Activated T-helper 1 cell treated with anti-CD3 and anti-CD28 coated beads, Interleukin-12 subunit alpha, Interleukin-12 subunit beta, Interleukin-2, Interleukin-4 antibody, amounts not matched to agents 30 ng/mL and 10 ng/mL and 1 ng/mL, durations not matched to agents 14 hours and 24 hours and 36 hours (primary cell): ENCODE measurements around the gene ARHGAP21. TPM values are rescaled to one million over a fixed set of nuclear protein-coding genes. Genes with fewer than 3 reads are reported as not detected.

ENCODE experiments used
- DNase-seq: peaks from one replicate; pipeline ENCODE4 v3.0.0; 2021; ENCODE audit warnings: low spot score
- H3K27ac Mint-ChIP-seq: one replicate; pipeline ENCODE4 v1.8.0; 2021; ENCODE audit warnings: mild to moderate bottlenecking, mixed read lengths
- H3K27me3 Mint-ChIP-seq: one replicate; pipeline ENCODE4 v1.8.0; 2022; ENCODE audit warnings: mild to moderate bottlenecking, moderate library complexity, mixed read lengths; ENCODE audit not compliant: insufficient read depth
- H3K36me3 Mint-ChIP-seq: one replicate; pipeline ENCODE4 v1.8.0; 2021; ENCODE audit warnings: low read depth, mixed read lengths
- H3K4me1 Mint-ChIP-seq: one replicate; pipeline ENCODE4 v1.8.0; 2021; ENCODE audit warnings: low read depth, mixed read lengths
- H3K4me3 Mint-ChIP-seq: one replicate; pipeline ENCODE4 v1.8.0; 2021; ENCODE audit warnings: mild to moderate bottlenecking, moderate library complexity, mixed read lengths
- H3K9me3 Mint-ChIP-seq: one replicate; pipeline ENCODE4 v1.8.0; 2021; ENCODE audit warnings: mixed read lengths
- intact Hi-C: fragments of 100-400 bp; cut with micrococcal nuclease; formaldehyde crosslinking; loops from one replicate; pipeline ENCODE4 v1.15.1; 2024
- total RNA-seq: library from RNA; stranded (reverse); gene quantifications from 2 replicates; pipeline ENCODE4 v1.2.3, GENCODE V29; 2022

ARHGAP21 gene
- total RNA-seq, 1 donor from 2014 or later, result 51.1 TPM

- intact Hi-C loops, result no loop called here
- H3K4me1 Mint-ChIP-seq, result peaks cover 5% of the 10 kb centered on the region
- no peak overlapping the region for H3K27ac Mint-ChIP-seq
- H3K27me3 Mint-ChIP-seq, result peaks cover 13% of the 10 kb centered on the region
- no peak overlapping the region for H3K4me3 Mint-ChIP-seq
- no peak for DNase-seq
- H3K36me3 Mint-ChIP-seq, result no peaks in the 10 kb centered on the region
- no peaks in the 10 kb centered on the region for H3K9me3 Mint-ChIP-seq
Measured at GRCh38 chr10:24569828-24570657, 153.6 kb downstream of the ARHGAP21 start.

DNA sequence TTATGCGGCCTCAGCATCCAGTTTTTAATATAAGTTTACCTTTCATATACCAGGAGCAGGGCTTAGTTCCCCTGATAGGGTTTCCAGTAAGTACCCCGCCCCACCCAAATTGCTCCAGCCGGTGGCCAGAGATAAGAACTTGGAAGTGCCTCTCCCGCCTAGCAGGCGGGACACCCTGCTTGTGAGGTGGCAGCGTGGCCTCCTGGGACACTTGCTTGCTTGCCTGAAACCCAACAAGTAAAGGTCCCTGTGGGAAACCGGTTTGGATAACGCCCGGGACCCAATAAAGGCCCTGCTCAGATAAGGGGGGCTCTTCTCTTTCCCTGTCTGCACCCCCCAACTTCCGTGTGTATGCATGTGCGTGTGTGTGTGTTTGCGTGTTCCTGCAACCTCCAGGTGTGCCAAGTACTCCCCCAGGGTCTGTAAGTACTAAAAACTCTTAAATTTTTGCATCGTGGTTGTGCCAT is 154.3 kb downstream of the ARHGAP21 start:
- intact Hi-C loops, result no loop called here
- peaks cover 14% of the 10 kb centered on the region for H3K27me3 Mint-ChIP-seq
- H3K9me3 Mint-ChIP-seq, result no peaks in the 10 kb centered on the region
- H3K27ac Mint-ChIP-seq, result no peak overlapping the region
- no peak overlapping the region for H3K4me3 Mint-ChIP-seq
- DNase-seq, result no peak
- no peaks in the 10 kb centered on the region for H3K4me1 Mint-ChIP-seq
- no peaks in the 10 kb centered on the region for H3K36me3 Mint-ChIP-seq

GRCh38 chr10:24568042-24568441 is 155.6 kb downstream of the ARHGAP21 start:
- no peak overlapping the region for H3K27ac Mint-ChIP-seq

DNA sequence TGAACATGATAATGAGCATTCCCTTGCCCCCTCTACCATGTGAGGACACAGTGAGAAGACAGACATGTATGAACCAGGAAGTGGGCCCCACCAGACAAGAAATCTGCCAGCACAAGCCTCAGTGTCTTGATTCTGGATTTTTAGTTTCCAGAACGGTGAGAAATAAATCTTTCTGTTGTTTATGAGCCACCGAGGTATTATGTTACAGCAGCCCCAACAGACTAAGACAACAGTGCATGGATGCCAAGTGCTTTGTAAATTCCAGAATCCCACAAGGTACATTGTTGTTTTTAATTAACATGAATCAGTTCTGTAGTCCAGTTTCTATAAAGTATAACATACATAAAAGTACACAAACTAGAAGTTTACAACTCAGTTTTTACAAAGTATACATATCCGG is 162.2 kb downstream of the ARHGAP21 start:
- Mint-ChIP-seq H3K27ac (no peak overlapping the region), H3K9me3 (no peaks in the 10 kb centered on the region), H3K4me3 (no peak overlapping the region), H3K36me3 (no peaks in the 10 kb centered on the region), H3K4me1 (peaks cover 6% of the 10 kb centered on the region), H3K27me3 (peaks cover 10% of the 10 kb centered on the region)
- intact Hi-C loops, result no loop called here
- no peak for DNase-seq

More at GRCh38 chr10:24568042-24568441, 155.6 kb downstream of the ARHGAP21 start:
- DNase-seq, result no peak
- H3K27me3 Mint-ChIP-seq, result peaks cover 18% of the 10 kb centered on the region
- no peak overlapping the region for H3K4me3 Mint-ChIP-seq
- intact Hi-C loops, result no loop called here
- H3K9me3 Mint-ChIP-seq, result no peaks in the 10 kb centered on the region
- no peaks in the 10 kb centered on the region for H3K36me3 Mint-ChIP-seq
- H3K4me1 Mint-ChIP-seq, result no peaks in the 10 kb centered on the region

DNA sequence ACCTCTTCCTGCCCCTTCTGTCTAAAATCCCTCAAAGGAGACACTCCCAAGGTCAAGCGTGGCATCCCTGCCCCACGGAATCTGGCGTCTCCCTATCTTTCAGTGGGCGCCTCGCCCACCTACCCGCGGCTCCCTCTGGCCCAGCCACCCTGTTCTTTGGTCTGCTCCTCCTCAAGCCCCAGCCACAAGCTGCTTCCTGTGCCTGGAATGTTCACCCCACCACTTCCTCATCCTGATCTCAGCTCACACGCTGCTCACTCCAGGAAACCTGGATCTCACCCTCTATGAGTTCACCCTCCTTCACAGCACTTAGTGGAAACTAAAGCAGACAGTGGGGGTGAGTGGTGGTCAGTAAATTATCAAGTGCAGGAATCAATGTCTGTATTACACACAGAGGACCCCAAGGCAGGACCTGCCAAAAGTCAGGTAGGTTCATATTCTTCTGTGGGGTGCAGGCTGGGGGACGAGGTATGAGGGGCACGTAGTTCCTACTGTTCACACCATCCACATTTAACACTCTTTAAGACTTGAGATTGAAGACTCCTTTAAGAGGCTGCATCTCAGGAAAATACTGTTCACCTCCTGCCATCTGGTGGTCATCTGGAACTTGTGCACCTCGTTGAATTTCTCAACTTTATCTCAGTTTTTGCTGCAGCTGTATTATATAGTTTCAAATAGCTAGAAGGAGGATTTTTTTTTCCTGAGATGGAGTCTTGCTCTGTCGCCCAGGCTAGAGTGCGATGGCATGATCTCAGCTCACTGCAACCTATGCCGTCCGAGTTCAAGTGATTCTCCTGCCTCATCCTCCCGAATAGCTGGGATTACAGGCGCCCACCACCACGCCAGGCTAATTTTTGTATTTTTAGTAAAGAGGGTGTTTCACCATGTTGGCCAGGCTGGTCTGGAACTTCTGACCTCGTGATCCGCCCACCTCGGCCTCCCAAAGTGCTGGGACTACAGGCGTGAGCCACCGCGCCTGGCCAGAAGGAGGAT is 166.6 kb downstream of the ARHGAP21 start:
- Mint-ChIP-seq H3K27me3 (peaks cover 2% of the 10 kb centered on the region), H3K9me3 (no peaks in the 10 kb centered on the region), H3K27ac (no peak overlapping the region), H3K4me1 (peaks cover 6% of the 10 kb centered on the region), H3K4me3 (no peak overlapping the region), H3K36me3 (no peaks in the 10 kb centered on the region)
- no peak for DNase-seq
- intact Hi-C loops, result loop anchor here (1.0 to 2.0 kb wide), 3 partner anchors 38 to 1398 kb away; no protein-coding TSS in a partner anchor

DNA sequence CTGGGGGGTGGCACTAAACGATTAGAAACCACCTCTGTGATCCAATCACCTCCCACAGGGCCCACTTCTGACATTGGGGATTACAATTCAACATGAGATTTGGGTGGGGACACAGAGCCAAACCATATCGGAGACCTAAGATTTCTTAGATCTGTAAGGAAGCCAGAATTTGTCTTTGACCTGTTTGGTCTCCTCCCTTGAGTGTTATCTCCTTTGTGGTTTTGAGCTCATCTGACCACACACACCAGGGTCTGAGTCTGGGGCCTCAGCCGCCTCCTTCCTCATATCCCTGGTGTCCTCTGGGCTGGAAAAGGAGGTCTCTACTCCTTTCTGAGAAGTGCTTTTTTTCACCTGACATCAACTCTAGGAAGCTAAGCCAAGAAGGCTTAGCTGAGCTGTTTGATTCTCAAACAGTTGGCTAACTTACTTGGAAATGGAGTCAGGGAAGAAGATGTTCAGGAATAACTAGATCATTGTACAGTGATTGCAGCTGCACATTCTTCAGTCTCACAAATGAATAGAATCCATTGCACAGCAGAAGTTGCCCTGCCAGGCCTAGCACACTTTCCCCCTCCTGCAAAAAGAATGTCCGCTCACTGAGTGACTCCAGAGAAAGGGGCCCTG is 167.4 kb downstream of the ARHGAP21 start:
- no peaks in the 10 kb centered on the region for H3K36me3 Mint-ChIP-seq
- peaks cover 6% of the 10 kb centered on the region for H3K4me1 Mint-ChIP-seq
- DNase-seq, result no peak
- no peak overlapping the region for H3K4me3 Mint-ChIP-seq
- peaks cover 1% of the 10 kb centered on the region for H3K27me3 Mint-ChIP-seq
- intact Hi-C loops, result loop anchor here (2.0 kb wide), 1 partner anchor 1397 kb away; no protein-coding TSS in a partner anchor
- H3K9me3 Mint-ChIP-seq, result no peaks in the 10 kb centered on the region
- no peak overlapping the region for H3K27ac Mint-ChIP-seq

DNA sequence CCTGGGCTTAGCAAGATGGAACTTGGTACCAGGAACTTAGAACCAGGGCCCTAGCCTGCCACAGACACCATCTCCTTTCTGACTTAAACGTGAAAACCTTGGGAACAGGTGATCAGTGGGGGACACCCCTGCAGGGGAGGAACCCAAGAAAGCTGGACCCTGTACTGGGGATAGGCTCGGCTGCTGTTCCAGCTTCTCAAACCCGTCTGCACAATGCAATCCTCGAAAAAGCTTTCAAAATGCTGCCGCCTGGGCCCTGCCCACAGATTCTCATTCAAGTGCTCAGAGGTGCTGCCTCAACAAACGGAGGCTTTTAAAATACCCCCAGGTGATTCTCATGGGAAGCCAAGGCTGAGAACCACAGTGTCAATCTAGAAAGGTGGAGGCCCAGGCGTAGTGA is 169.7 kb downstream of the ARHGAP21 start:
- H3K27ac Mint-ChIP-seq, result no peak overlapping the region

GRCh38 chr10:24553051-24553612 is 170.6 kb downstream of the ARHGAP21 start:
- intact Hi-C loops, result no loop called here

More for the DNA sequence above, 169.7 kb downstream of the ARHGAP21 start:
- Mint-ChIP-seq H3K36me3 (no peaks in the 10 kb centered on the region), H3K4me3 (no peak overlapping the region), H3K27me3 (no peaks in the 10 kb centered on the region), H3K9me3 (no peaks in the 10 kb centered on the region), H3K4me1 (peaks cover 6% of the 10 kb centered on the region)
- DNase-seq, result no peak
- intact Hi-C loops, result no loop called here

GRCh38 chr10:24552346-24553016 is 171.2 kb downstream of the ARHGAP21 start:
- DNase-seq, result no peak
- H3K36me3 Mint-ChIP-seq, result no peaks in the 10 kb centered on the region
- no peak overlapping the region for H3K4me3 Mint-ChIP-seq
- H3K4me1 Mint-ChIP-seq, result peaks cover 6% of the 10 kb centered on the region
- no peak overlapping the region for H3K27ac Mint-ChIP-seq
- H3K9me3 Mint-ChIP-seq, result no peaks in the 10 kb centered on the region
- no peaks in the 10 kb centered on the region for H3K27me3 Mint-ChIP-seq
- intact Hi-C loops, result no loop called here

More at GRCh38 chr10:24553051-24553612, 170.6 kb downstream of the ARHGAP21 start:
- no peak for DNase-seq
- no peak overlapping the region for H3K4me3 Mint-ChIP-seq
- no peaks in the 10 kb centered on the region for H3K27me3 Mint-ChIP-seq
- no peaks in the 10 kb centered on the region for H3K9me3 Mint-ChIP-seq
- H3K27ac Mint-ChIP-seq, result no peak overlapping the region
- no peaks in the 10 kb centered on the region for H3K36me3 Mint-ChIP-seq
- peaks cover 6% of the 10 kb centered on the region for H3K4me1 Mint-ChIP-seq

GRCh38 chr10:24551161-24551560 is 172.5 kb downstream of the ARHGAP21 start:
- H3K27ac Mint-ChIP-seq, result no peak overlapping the region

DNA sequence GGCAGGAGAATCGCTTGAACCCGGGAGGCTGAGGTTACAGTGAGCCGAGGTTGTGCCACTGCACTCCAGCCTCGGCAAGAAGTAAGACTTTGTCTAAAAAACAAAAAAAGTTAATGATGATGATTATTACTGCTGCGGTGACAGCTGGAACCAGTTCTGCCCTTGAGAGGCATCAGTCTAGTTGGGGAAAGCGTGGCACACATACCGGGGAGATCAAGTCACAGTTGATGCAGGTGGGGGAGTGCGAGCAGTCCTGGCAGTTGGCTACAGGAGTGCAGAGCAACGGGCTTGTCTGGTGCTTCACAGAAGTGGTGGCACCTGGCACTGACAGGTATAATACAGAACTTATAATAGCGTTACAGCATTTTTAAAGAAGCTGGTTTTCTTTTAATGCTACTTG is 173.0 kb downstream of the ARHGAP21 start:
- intact Hi-C loops, result no loop called here
- no peak for DNase-seq
- Mint-ChIP-seq H3K36me3 (no peaks in the 10 kb centered on the region), H3K9me3 (no peaks in the 10 kb centered on the region), H3K4me3 (no peak overlapping the region), H3K4me1 (no peaks in the 10 kb centered on the region), H3K27me3 (no peaks in the 10 kb centered on the region), H3K27ac (no peak overlapping the region)

More at GRCh38 chr10:24551161-24551560, 172.5 kb downstream of the ARHGAP21 start:
- no peaks in the 10 kb centered on the region for H3K27me3 Mint-ChIP-seq
- H3K36me3 Mint-ChIP-seq, result no peaks in the 10 kb centered on the region
- intact Hi-C loops, result no loop called here
- no peaks in the 10 kb centered on the region for H3K9me3 Mint-ChIP-seq
- no peak for DNase-seq
- H3K4me3 Mint-ChIP-seq, result no peak overlapping the region
- H3K4me1 Mint-ChIP-seq, result no peaks in the 10 kb centered on the region

- H3K4me1 Mint-ChIP-seq, result no peaks in the 10 kb centered on the region
Measured at GRCh38 chr10:24545585-24545984, 178.1 kb downstream of the ARHGAP21 start.

More at GRCh38 chr10:24545585-24545984, 178.1 kb downstream of the ARHGAP21 start:
- Mint-ChIP-seq H3K9me3 (no peaks in the 10 kb centered on the region), H3K27me3 (no peaks in the 10 kb centered on the region), H3K36me3 (peaks cover 2% of the 10 kb centered on the region), H3K27ac (no peak overlapping the region), H3K4me3 (no peak overlapping the region)
- intact Hi-C loops, result no loop called here
- no peak for DNase-seq
